Loucy (cell line): ENCODE measurements around the gene C16orf89.

Experiments used
- H2AFZ ChIP-seq: fragments of 200-600 bp; sonication (generic); 2 replicates; pipeline ENCODE4 v1.6.0; 2016; ENCODE audit warnings: antibody characterized with exemption, mild to moderate bottlenecking, low read length, moderate library complexity
- H3F3A ChIP-seq: fragments of 200-600 bp; 2 replicates; pipeline ENCODE4 v1.6.0; 2016; ENCODE audit warnings: antibody characterized with exemption, low read depth, mild to moderate bottlenecking
- H3K27me3 ChIP-seq: fragments of 200-600 bp; sonication (generic); 2 replicates; pipeline ENCODE4 v1.6.1; 2014; ENCODE audit warnings: low read length, mild to moderate bottlenecking; ENCODE audit not compliant: insufficient read depth, poor library complexity, severe bottlenecking
- H3K36me3 ChIP-seq: fragments of 200-600 bp; sonication (generic); 2 replicates; pipeline ENCODE4 v1.6.1; 2016; ENCODE audit warnings: low read length; ENCODE audit not compliant: insufficient read depth
- H3K4me1 ChIP-seq: fragments of 200-600 bp; sonication (generic); 2 replicates; pipeline ENCODE4 v1.5.1; 2014; ENCODE audit warnings: low read length, mild to moderate bottlenecking; ENCODE audit not compliant: insufficient read depth, poor library complexity, severe bottlenecking
- H3K4me2 ChIP-seq: fragments of 200-600 bp; sonication (generic); 2 replicates; pipeline ENCODE4 v1.6.0; 2014; ENCODE audit warnings: antibody characterized with exemption, low read length, low read depth, mild to moderate bottlenecking; ENCODE audit not compliant: poor library complexity, severe bottlenecking
- H3K4me3 ChIP-seq: fragments of 200-600 bp; sonication (generic); 2 replicates; pipeline ENCODE4 v1.5.1; 2014; ENCODE audit warnings: low read length, mild to moderate bottlenecking, mixed read lengths; ENCODE audit not compliant: poor library complexity, severe bottlenecking
- H3K79me2 ChIP-seq: fragments of 200-600 bp; sonication (generic); 2 replicates; pipeline ENCODE4 v1.6.1; 2014; ENCODE audit warnings: low read length; ENCODE audit not compliant: insufficient read depth
- H3K9ac ChIP-seq: fragments of 200-600 bp; sonication (generic); 2 replicates; pipeline ENCODE4 v1.6.0; 2014; ENCODE audit warnings: mild to moderate bottlenecking, low read depth, low read length, moderate library complexity; ENCODE audit not compliant: poor library complexity, severe bottlenecking
- H3K9me2 ChIP-seq: fragments of 200-600 bp; sonication (generic); replicated peaks from 2 replicates; pipeline ENCODE4 v1.6.1; 2016; ENCODE audit warnings: low read depth, low read length, mixed read lengths
- H3K9me3 ChIP-seq: fragments of 200-600 bp; sonication (generic); 2 replicates; pipeline ENCODE4 v1.6.1; 2014; ENCODE audit warnings: mild to moderate bottlenecking, antibody characterized with exemption, low read length, low read depth; ENCODE audit not compliant: insufficient read depth
- H4K20me1 ChIP-seq: fragments of 200-600 bp; sonication (generic); 2 replicates; pipeline ENCODE4 v1.6.0; 2014; ENCODE audit warnings: antibody characterized with exemption, low read length, mild to moderate bottlenecking; ENCODE audit not compliant: insufficient read depth, poor library complexity, severe bottlenecking
- CTCF ChIP-seq: fragments of 200-600 bp; sonication (generic); conservative IDR thresholded peaks from 2 replicates; pipeline ENCODE4 v1.5.1; 2014; ENCODE audit warnings: mild to moderate bottlenecking, antibody characterized with exemption, low read length
- EZH2phosphoT487 ChIP-seq: fragments of 200-600 bp; IDR thresholded peaks from 2 replicates; pipeline ENCODE4 v1.6.1; 2018; ENCODE audit warnings: antibody characterized with exemption, mild to moderate bottlenecking, moderate library complexity, borderline replicate concordance

Gene C16orf89

GRCh38 chr16:5033256-5034166 lies 32.2 kb downstream of the C16orf89 start, which contains the start of gene NAGPA:
TSS of gene NAGPA (minus strand) at chr16:5033935. CDS start at chr16:5033914, 21 bp downstream.
- TF ChIP-seq EZH2phosphoT487, result no peak
- TF ChIP-seq CTCF, result no peak
- no peaks in the 10 kb centered on the region for H3K9me2 ChIP-seq
- no peaks in the 10 kb centered on the region for H4K20me1 ChIP-seq
- no peaks in the 10 kb centered on the region for H3K79me2 ChIP-seq
- peak within 1 kb of the TSS; percentile 96 for H2AFZ ChIP-seq
- peak within 1 kb of the TSS; percentile 78 for H3K4me3 ChIP-seq
- H3K9me3 ChIP-seq, result no peaks in the 10 kb centered on the region
- peak within 1 kb of the TSS; percentile 46 for H3K9ac ChIP-seq
- no peaks in the 10 kb centered on the region for H3K27me3 ChIP-seq
- H3F3A ChIP-seq, result no peaks in the 10 kb centered on the region
- H3K4me1 ChIP-seq, result no peaks in the 10 kb centered on the region
- H3K4me2 ChIP-seq, result peak within 1 kb of the TSS; percentile 87
- H3K36me3 ChIP-seq, result no peaks in the 10 kb centered on the region

- peak overlapping the region; percentile 96; the same call in 1 of the 2 replicates for H2AFZ ChIP-seq
Measured at GRCh38 chr16:5032748-5033167, 33.0 kb downstream of the C16orf89 start.

GRCh38 chr16:5031601-5032000 lies 34.2 kb downstream of the C16orf89 start:
- Histone ChIP-seq H3K9me2 (no peaks in the 10 kb centered on the region), H3K36me3 (no peaks in the 10 kb centered on the region)
- TF ChIP-seq CTCF (no peak), EZH2phosphoT487 (no peak)

More at GRCh38 chr16:5032748-5033167, 33.0 kb downstream of the C16orf89 start:
- Histone ChIP-seq H3F3A (no peaks in the 10 kb centered on the region), H4K20me1 (no peaks in the 10 kb centered on the region), H3K4me3 (peak overlapping the region; percentile 78), H3K9me3 (no peaks in the 10 kb centered on the region), H3K9me2 (no peaks in the 10 kb centered on the region), H3K9ac (no peak overlapping the region), H3K4me2 (peak overlapping the region; percentile 87), H3K36me3 (no peaks in the 10 kb centered on the region), H3K27me3 (no peaks in the 10 kb centered on the region), H3K79me2 (no peaks in the 10 kb centered on the region), H3K4me1 (no peaks in the 10 kb centered on the region)
- TF ChIP-seq CTCF (no peak), EZH2phosphoT487 (no peak)

More at GRCh38 chr16:5031601-5032000, 34.2 kb downstream of the C16orf89 start:
- Histone ChIP-seq H3K9me3 (no peaks in the 10 kb centered on the region), H2AFZ (no peak overlapping the region), H3K9ac (no peak overlapping the region), H3K27me3 (no peaks in the 10 kb centered on the region), H3K79me2 (no peaks in the 10 kb centered on the region), H3K4me1 (no peaks in the 10 kb centered on the region), H3K4me2 (no peak overlapping the region), H4K20me1 (no peaks in the 10 kb centered on the region), H3F3A (no peaks in the 10 kb centered on the region), H3K4me3 (no peak overlapping the region)
